ENCODE measurements around the gene PLEKHM2. TPM values are rescaled to one million over a fixed set of nuclear protein-coding genes. Genes with fewer than 3 reads are reported as not detected.

PLEKHM2 gene
- total and polyA plus RNA-seq, 2 of the 8 experiments (the other 6 are each of a cell fraction or from before 2014, with no cell fraction given) = 38.3 to 47.6 TPM

- Histone ChIP-seq H2BK5ac (ENCODE audit: low read depth, low read length) (0 out of 2 replicates have a peak overlapping the region, but pooled peaks have one; percentile 66), H2AK5ac (ENCODE audit: low read depth, low read length) (no peak overlapping the region), H3K9ac (replicated peaks in 1 of 4; ENCODE audit: extremely low read depth in 1 of 4, low read depth in 3 of 4, low read length in 3 of 4) (peak overlapping the region in 1 of 4 experiments; percentile 48; a peak in 2 of 7 replicates), H3K23me2 (ENCODE audit: low read depth, low read length) (no peaks in the 10 kb centered on the region), H4K91ac (replicated peaks; ENCODE audit: insufficient read length, low read length) (no peak overlapping the region), H3K27ac (ENCODE audit: low read depth, low read length) (no peak overlapping the region), H3K4ac (replicated peaks; ENCODE audit: insufficient read length, low read depth, low read length) (no peak overlapping the region), H3K36me3 (ENCODE audit: control insufficient read depth in 2 of 4, insufficient read depth in 4 of 4, low read length in 3 of 4) (no peaks in the 10 kb centered on the region), H2BK12ac (ENCODE audit: low read depth, low read length) (0 out of 2 replicates have a peak overlapping the region, but pooled peaks have one; percentile 50), H4K20me1 (replicated peaks in 1 of 2; ENCODE audit: control insufficient read depth in 1 of 2, insufficient read depth in 2 of 2, low read length in 2 of 2) (peaks cover 3 to 8% of the 10 kb centered on the region in 2 experiments), H3K9me3 (ENCODE audit: insufficient read depth in 2 of 2, low read depth in 1 of 2, low read length in 1 of 2) (no peaks in the 10 kb centered on the region), H3K4me1 (replicated peaks in 1 of 4; ENCODE audit: control insufficient read depth in 3 of 4, insufficient read depth in 4 of 4, low read length in 3 of 4) (no peaks in the 10 kb centered on the region), H4K5ac (ENCODE audit: insufficient read length, low read depth, low read length) (no peak overlapping the region), H2AFZ (ENCODE audit: low read length) (no peak overlapping the region), H3K23ac (ENCODE audit: insufficient read length) (no peak overlapping the region), H3K4me2 (ENCODE audit: insufficient read depth in 1 of 2, low read depth in 2 of 2, low read length in 2 of 2) (no peak overlapping the region), H4K8ac (ENCODE audit: extremely low read depth, insufficient read depth, low read length) (no peak overlapping the region), H3K18ac (ENCODE audit: extremely low read depth, low read length) (no peak overlapping the region), H3K4me3 (ENCODE audit: extremely low read depth in 1 of 4, insufficient read depth in 2 of 4, low read depth in 3 of 4, low read length in 4 of 4) (no peak overlapping the region), H3K14ac (ENCODE audit: insufficient read length) (no peak overlapping the region), H3K56ac (replicated peaks; ENCODE audit: insufficient read length, low read depth, low read length) (no peak overlapping the region), H3K79me1 (ENCODE audit: low read depth, low read length) (peaks cover 5% of the 10 kb centered on the region), H2BK20ac (ENCODE audit: low read length) (no peak overlapping the region), H3K27me3 (replicated peaks in 1 of 4; ENCODE audit: control insufficient read depth in 3 of 4, extremely low read depth in 1 of 4, insufficient read depth in 3 of 4, low read length in 3 of 4) (no peaks in the 10 kb centered on the region), H3K79me2 (ENCODE audit: control insufficient read depth in 1 of 2, insufficient read depth in 2 of 2, low read length in 2 of 2) (peaks cover 0 to 5% of the 10 kb centered on the region in 2 experiments; a peak in 1 of 4 replicates), H2BK15ac (ENCODE audit: low read length) (no peak overlapping the region), H2BK120ac (replicated peaks; ENCODE audit: low read depth, low read length) (no peak overlapping the region)
- FAIRE-seq = no peak
- WGBS, 2 experiments (ENCODE audit: extremely low coverage in 1 of 2, insufficient coverage in 1 of 2, insufficient read length in 1 of 2, insufficient replicate concordance in 2 of 2, low coverage in 1 of 2, low lambda C conversion rate in 2 of 2, missing lambda C conversion rate in 1 of 2) = 93% methylated on average over 9 of the region's 9 CpGs; no CpG with 5 or more reads in 1 of the 2 experiments
- TF ChIP-seq HDAC6 (IDR thresholded peaks at IDR 0.05; ENCODE audit: low read depth, low read length) (no peak), MAFK (IDR thresholded peaks at IDR 0.05; ENCODE audit: low read depth, low read length) (no peak), CBX5 (IDR thresholded peaks at IDR 0.05; ENCODE audit: low read depth, low read length) (no peak), POU5F1 (IDR thresholded peaks at IDR 0.05; ENCODE audit: low read depth, low read length) (no peak), CHD2 (IDR thresholded peaks at IDR 0.05; ENCODE audit: low read length) (no peak), RNF2 (IDR thresholded peaks at IDR 0.05; ENCODE audit: borderline replicate concordance, low read depth, low read length, missing control alignments, poor library complexity, severe bottlenecking) (no peak), RFX5 (IDR thresholded peaks at IDR 0.05; ENCODE audit: borderline replicate concordance, low read depth, low read length) (no peak), JUND (IDR thresholded peaks at IDR 0.05; ENCODE audit: low read length) (no peak), BRCA1 (IDR thresholded peaks at IDR 0.05; ENCODE audit: low read depth, low read length) (no peak), E2F6 (IDR thresholded peaks at IDR 0.05) (no peak), ZNF274 (IDR thresholded peaks at IDR 0.05; ENCODE audit: borderline replicate concordance, extremely low read depth, low read length) (no peak), GABPA (IDR thresholded peaks at IDR 0.05; ENCODE audit: borderline replicate concordance, insufficient read depth, low read length) (no peak)
- TF ChIP-seq, protein P1, sequence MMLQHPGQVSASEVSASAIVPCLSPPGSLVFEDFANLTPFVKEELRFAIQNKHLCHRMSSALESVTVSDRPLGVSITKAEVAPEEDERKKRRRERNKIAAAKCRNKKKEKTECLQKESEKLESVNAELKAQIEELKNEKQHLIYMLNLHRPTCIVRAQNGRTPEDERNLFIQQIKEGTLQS (IDR thresholded peaks at IDR 0.05; ENCODE audit: insufficient read depth, low read depth, low read length) = no peak
- POLR2A ChIA-PET (ENCODE audit: partially characterized antibody) = no interaction called here
- CTCF ChIA-PET (ENCODE audit: partially characterized antibody) = interaction anchor here (1.1 to 3.4 kb wide), 6 partner anchors 13 to 107 kb away, joined by 3 to 12 read pairs (median 4); no protein-coding TSS in a partner anchor
- DNase-seq (ENCODE audit: low read depth in 1 of 2, low spot score in 2 of 2) = no peak
Measured at GRCh38 chr1:15703562-15703961, 19.4 kb downstream of the PLEKHM2 start.

All from H1 (cell line).